ENCODE data around the gene SYT15.
"Not testable (repeated sequence)": the region's sequence is repeated elsewhere in the genome, so short reads cannot be mapped to it uniquely, and the experiment has no call there.

The SYT15 gene

GRCh38 chr10:46556515-46557318 is 22.2 kb upstream of the SYT15 start, which contains the start of gene GPRIN2:
Gene GPRIN2 (minus strand): TSS chr10:46556658. CDS start chr10:46550736, 5,922 bp downstream.
- DNase-seq (ENCODE audit: low read depth, low spot score): no peak

- DNase-seq (ENCODE audit: low read depth, low spot score): no peak
Measured at GRCh38 chr10:46557319-46558121, 21.4 kb upstream of the SYT15 start.

GRCh38 chr10:46558122-46558391 is 20.9 kb upstream of the SYT15 start:
- DNase-seq (ENCODE audit: low read depth, low spot score): no peak

GRCh38 chr10:46558392-46559185 is 20.3 kb upstream of the SYT15 start:
- no peak for DNase-seq (ENCODE audit: low read depth, low spot score)

GRCh38 chr10:46559231-46559671 is 19.7 kb upstream of the SYT15 start:
- DNase-seq (ENCODE audit: low read depth, low spot score): no peak

- no peak for DNase-seq (ENCODE audit: low read depth, low spot score)
Measured at GRCh38 chr10:46560381-46560780, 18.5 kb upstream of the SYT15 start.

GRCh38 chr10:46560952-46561351 is 18.0 kb upstream of the SYT15 start:
- DNase-seq (ENCODE audit: low read depth, low spot score): no peak

GRCh38 chr10:46565591-46566332 is 13.2 kb upstream of the SYT15 start:
- DNase-seq (ENCODE audit: low read depth, low spot score): not testable (repeated sequence)

GRCh38 chr10:46567151-46567550 is 11.8 kb upstream of the SYT15 start:
- DNase-seq (ENCODE audit: low read depth, low spot score): not testable (repeated sequence)

- not testable (repeated sequence) for DNase-seq (ENCODE audit: low read depth, low spot score)
Measured at GRCh38 chr10:46570655-46571054, 8.3 kb upstream of the SYT15 start.

GRCh38 chr10:46572765-46573164 is 6.2 kb upstream of the SYT15 start:
- not testable (repeated sequence) for DNase-seq (ENCODE audit: low read depth, low spot score)

GRCh38 chr10:46573314-46573713 is 5.6 kb upstream of the SYT15 start:
- DNase-seq (ENCODE audit: low read depth, low spot score): not testable (repeated sequence)

- DNase-seq (ENCODE audit: low read depth, low spot score): not testable (repeated sequence)
Measured at GRCh38 chr10:46573884-46574283, 5.0 kb upstream of the SYT15 start.

- not testable (repeated sequence) for DNase-seq (ENCODE audit: low read depth, low spot score)
Measured at GRCh38 chr10:46577624-46578473, 1.1 kb upstream of the SYT15 start.

GRCh38 chr10:46579378-46579777 is 450 bp downstream of the SYT15 start:
- DNase-seq (ENCODE audit: low read depth, low spot score): not testable (repeated sequence)

- not testable (repeated sequence) for DNase-seq (ENCODE audit: low read depth, low spot score)
Measured at GRCh38 chr10:46581997-46582396, 3.1 kb downstream of the SYT15 start.

- not testable (repeated sequence) for DNase-seq (ENCODE audit: low read depth, low spot score)
Measured at GRCh38 chr10:46582568-46582967, 3.6 kb downstream of the SYT15 start.

- not testable (repeated sequence) for DNase-seq (ENCODE audit: low read depth, low spot score)
Measured at GRCh38 chr10:46584196-46584595, 5.3 kb downstream of the SYT15 start.

GRCh38 chr10:46585246-46585645 is 6.3 kb downstream of the SYT15 start:
- not testable (repeated sequence) for DNase-seq (ENCODE audit: low read depth, low spot score)

GRCh38 chr10:46587546-46587945 is 8.6 kb downstream of the SYT15 start:
- not testable (repeated sequence) for DNase-seq (ENCODE audit: low read depth, low spot score)
